Stimulated activated CD4-positive, alpha-beta T cell treated with anti-CD3 and anti-CD28 coated beads, Interleukin-12 subunit alpha, Interleukin-12 subunit beta, amount 100 ng/mL, for 24 hours (primary cell): Measurements from ENCODE around the gene IFNA4.
"Not testable (repeated sequence)": the region's sequence is repeated elsewhere in the genome, so short reads cannot be mapped to it uniquely, and the experiment has no call there.

ENCODE experiments used
- DNase-seq, 2 experiments: peaks; one replicate each; pipeline ENCODE4 v3.0.0-alpha.2; 2020; ENCODE audit warnings: low read depth in 2 of 2

The IFNA4 gene

DNA sequence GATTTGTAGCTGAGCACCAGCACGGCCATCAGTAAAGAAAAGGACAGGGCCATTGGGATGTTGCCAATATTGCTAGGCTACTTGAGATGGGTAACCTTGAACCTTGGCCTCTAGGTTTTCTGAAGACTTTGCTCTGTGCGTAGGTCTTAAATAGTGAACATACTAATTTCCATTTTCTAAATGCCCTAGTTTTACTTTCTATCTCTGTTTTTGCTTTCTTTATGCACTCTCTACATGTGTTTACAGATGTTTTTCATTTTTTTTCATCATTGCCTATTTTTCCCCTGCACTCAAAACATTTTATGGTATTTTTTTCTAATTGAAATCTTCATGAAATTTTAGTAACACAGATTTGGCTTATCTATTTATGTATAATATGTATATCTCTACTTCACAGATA lies 20.8 kb downstream of the IFNA4 start, which contains the start of gene IFNA21:
Gene IFNA21 (minus strand): TSS at position 101 of the 400 bp plus-strand sequence. CDS start 48 bp downstream, at position 53.
- DNase-seq: not testable (repeated sequence)

DNA sequence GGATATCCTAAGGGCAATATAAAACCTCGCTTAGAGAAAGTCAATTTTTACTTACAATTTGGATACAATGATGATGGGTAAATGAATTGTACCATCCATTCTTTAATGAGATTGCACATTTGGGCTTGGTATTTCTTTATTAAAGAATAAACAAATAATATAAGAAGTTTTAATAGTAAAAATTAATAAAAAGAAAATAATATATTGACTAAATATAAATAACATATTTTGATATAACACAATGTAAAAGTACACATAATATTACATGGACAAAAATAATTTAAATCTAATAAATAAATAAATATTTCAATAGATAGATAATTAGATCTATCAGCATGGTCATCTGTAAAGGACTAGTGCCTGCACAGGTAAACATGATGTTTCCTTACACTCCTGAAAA lies 21.9 kb downstream of the IFNA4 start:
- no peak for DNase-seq

DNA sequence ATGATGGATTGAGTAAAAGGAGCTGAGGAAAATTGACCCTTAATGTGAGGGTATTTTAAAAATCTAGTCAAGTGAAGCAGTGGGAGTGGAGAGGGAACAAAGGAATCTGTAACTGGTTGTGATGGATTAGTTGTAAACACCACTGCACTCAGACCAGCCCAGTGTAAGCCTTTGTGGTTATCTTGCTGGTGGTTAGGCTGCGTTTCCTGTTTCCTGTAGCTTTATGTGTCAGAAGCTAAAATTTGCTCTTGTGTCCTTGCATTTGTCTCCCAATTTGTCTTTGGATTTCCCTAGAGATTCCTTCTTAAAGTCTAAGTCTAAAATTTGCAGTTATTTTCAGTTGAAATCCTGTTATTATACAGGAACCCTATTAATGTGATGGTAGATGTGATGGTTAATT lies 27.2 kb downstream of the IFNA4 start:
- DNase-seq: no peak

DNA sequence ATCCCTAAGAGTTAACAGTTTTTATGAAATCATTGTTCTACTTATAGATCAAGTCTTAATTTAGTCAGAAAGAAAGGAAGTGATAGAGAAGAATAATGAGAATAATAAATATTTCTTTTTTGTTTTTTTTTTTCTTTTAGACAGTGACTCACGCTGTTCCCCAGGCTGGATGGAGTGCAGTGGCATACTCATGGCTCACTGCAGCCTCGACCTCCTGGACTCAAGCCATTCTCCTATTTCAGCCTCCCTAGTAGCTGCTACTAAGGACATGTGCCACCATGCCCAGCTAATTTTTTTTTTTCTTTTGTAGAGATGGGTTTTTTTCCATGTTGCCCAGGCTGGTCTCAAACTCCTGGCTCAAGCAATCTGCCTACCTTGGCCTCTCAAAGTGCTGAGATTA lies 31.9 kb downstream of the IFNA4 start:
- no peak for DNase-seq

DNA sequence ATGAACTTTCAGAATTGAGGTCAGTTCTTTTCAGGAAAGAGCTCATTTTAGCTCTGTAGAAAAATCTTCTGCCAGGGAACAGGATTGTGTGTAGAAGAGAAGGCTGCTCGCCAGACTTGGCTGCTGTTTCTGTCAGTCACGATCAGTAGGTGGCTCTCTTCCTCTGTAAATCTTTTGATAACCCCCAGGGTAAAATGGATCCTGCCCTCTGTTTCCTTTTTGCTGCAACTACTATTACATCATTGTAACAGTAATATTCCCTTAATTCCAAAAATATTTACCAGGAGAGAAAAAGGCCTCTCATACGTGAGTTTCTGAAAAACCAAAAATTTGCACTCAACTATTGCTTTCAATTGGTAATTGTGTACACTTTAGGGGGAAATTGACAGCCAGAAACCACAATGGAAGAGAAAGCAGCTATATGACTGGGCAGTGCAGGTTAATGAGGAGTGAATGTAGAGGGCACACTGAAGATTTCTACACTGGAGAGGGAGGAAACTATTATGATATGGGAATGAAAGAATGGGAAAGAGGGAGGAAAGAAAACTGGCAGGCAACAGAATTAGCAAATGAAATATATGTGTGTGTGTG lies 33.3 kb downstream of the IFNA4 start:
- DNase-seq: no peak

DNA sequence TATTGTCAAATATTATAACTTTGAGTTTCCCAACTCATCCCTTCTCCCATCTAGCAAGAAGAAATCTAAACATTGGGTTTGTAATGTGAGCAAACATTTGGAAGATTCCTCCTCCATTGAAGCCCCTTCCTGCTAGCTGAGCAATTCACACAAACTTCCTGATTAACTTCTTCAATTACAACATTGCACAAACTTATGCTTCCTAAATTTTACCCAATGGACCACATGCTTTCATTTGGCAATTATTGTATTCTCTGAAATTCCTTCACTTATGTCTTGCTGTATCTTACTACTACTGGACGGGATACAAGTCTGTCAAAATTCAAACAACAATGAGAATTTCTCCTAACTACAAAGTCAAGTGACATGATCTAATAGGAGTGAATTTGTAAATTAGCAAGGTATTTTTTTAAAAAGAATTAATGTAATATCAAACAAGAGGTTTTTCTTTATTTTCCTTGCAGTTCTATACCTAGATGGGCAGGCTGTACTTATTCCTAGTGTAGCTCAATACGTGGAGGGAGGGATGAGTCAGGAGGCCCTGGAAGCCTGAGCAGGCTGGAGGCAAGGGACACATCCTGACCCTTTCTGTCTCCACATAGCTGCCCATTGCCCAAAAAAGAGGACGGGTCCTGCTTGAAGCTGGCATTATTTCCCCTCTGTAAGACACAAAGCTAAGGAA lies 33.9 kb downstream of the IFNA4 start:
- no peak for DNase-seq

DNA sequence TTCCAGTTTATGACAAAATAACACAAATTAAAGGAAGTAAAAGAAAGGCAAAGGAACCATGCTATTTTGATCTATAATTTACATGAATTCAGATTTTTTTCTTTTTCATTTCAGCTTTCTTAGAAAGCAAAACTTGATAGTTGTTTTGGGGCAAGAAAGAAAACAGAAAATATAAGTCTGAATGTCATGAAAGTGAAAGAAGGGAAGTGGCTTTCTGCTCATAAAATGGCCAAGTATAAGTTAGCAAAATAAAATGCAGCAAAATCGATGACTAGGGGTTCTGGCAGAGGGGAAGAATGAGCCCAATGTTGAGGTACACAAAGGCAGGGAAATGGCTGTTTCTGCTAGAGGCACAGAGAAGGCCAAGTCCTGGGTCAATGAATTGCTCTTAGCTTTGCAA lies 42.8 kb downstream of the IFNA4 start:
- DNase-seq: no peak

DNA sequence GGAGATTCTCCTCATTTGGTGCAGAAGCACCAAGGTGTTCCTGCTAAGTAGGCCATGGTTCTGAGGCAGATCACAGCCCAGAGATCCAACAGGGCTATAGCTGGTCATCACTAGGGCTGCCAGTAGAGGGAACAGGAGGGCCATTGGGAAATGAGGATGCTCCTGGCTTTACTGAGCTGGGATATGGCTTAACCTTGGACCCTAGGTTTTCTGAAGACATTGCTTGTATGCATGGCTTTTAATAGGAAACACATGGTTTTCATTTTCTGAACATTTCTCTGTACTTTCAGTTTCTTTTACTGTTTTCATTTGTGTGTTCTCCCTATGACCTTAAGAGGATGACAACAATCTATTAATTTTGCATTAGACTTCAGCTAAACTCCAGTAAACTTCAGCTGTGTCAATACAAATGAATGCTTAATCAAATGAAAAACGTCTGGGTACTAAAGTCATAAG lies 45.9 kb downstream of the IFNA4 start, which contains the start of gene IFNW1:
Gene IFNW1 (minus strand): TSS at position 406 of the 456 bp plus-strand sequence. CDS start 262 bp downstream, at position 144.
- DNase-seq: no peak

DNA sequence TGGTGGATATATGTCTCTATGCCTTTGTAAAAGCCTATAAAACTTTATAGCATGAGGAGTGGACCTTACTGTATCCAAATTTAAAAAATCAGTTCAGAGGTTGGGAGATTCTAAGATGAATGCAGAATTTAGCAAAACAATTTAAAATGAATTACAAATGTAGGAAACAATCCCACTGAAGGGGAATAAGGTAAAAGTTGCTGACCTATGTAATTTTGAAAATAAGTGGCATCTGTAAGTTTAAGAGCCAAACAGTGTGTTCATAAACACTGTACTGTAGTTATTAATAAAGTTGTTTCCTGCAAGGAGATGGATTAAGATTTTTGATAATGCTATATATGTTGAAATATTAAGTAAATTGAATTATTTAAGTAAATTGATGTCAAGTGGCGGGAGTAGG lies 50.4 kb downstream of the IFNA4 start:
- no peak for DNase-seq
